ENCODE results near the gene IZUMO1. TPM values are rescaled to one million over a fixed set of nuclear protein-coding genes. Genes with fewer than 3 reads are reported as not detected.
"Not testable (repeated sequence)": the region's sequence is repeated elsewhere in the genome, so short reads cannot be mapped to it uniquely, and the experiment has no call there.

Gene IZUMO1
- total RNA-seq, 1 experiment from 2014 or later = not detected

- H3K27me3 ChIP-seq (ENCODE audit: low read length) = no peaks in the 10 kb centered on the region
- no peak for DNase-seq
- no peak overlapping the region for H3K4me3 ChIP-seq (ENCODE audit: low read length)
- H3K79me2 ChIP-seq (ENCODE audit: low read length) = no peaks in the 10 kb centered on the region
- no peaks in the 10 kb centered on the region for H3K36me3 ChIP-seq (ENCODE audit: insufficient read depth, low read length)
- no peaks in the 10 kb centered on the region for H3K4me1 ChIP-seq (ENCODE audit: low read length)
- no peak overlapping the region for H3K4me2 ChIP-seq (ENCODE audit: low read depth, low read length, poor library complexity, severe bottlenecking)
- no peaks in the 10 kb centered on the region for H3K9me2 ChIP-seq (replicated peaks; ENCODE audit: insufficient read depth, low read length)
- H3K27ac ChIP-seq (ENCODE audit: low read length) = no peak overlapping the region
- no peak overlapping the region for H3K9ac ChIP-seq (ENCODE audit: low read length)
- H4K20me1 ChIP-seq (ENCODE audit: insufficient read depth, low read depth, low read length) = no peaks in the 10 kb centered on the region
- H2AFZ ChIP-seq (ENCODE audit: low read length) = no peak overlapping the region
- H3K9me3 ChIP-seq (ENCODE audit: low read length) = no peaks in the 10 kb centered on the region
Observed at GRCh38 chr19:48703316-48703715, 43.4 kb downstream of the IZUMO1 start.

GRCh38 chr19:48702701-48703100 is 44.0 kb downstream of the IZUMO1 start:
- Histone ChIP-seq H2AFZ (ENCODE audit: low read length) (no peak overlapping the region), H4K20me1 (ENCODE audit: insufficient read depth, low read depth, low read length) (no peaks in the 10 kb centered on the region), H3K79me2 (ENCODE audit: low read length) (no peaks in the 10 kb centered on the region)

GRCh38 chr19:48698046-48698445 is 48.7 kb downstream of the IZUMO1 start:
- Histone ChIP-seq H3K9ac (ENCODE audit: low read length) (no peak overlapping the region), H2AFZ (ENCODE audit: low read length) (no peak overlapping the region)

More at GRCh38 chr19:48702701-48703100, 44.0 kb downstream of the IZUMO1 start:
- no peak overlapping the region for H3K9ac ChIP-seq (ENCODE audit: low read length)
- H3K27me3 ChIP-seq (ENCODE audit: low read length) = no peaks in the 10 kb centered on the region
- no peak overlapping the region for H3K27ac ChIP-seq (ENCODE audit: low read length)
- H3K4me2 ChIP-seq (ENCODE audit: low read depth, low read length, poor library complexity, severe bottlenecking) = no peak overlapping the region
- no peak for DNase-seq
- H3K9me2 ChIP-seq (replicated peaks; ENCODE audit: insufficient read depth, low read length) = no peaks in the 10 kb centered on the region
- no peaks in the 10 kb centered on the region for H3K36me3 ChIP-seq (ENCODE audit: insufficient read depth, low read length)
- no peaks in the 10 kb centered on the region for H3K4me1 ChIP-seq (ENCODE audit: low read length)
- H3K9me3 ChIP-seq (ENCODE audit: low read length) = no peaks in the 10 kb centered on the region
- H3K4me3 ChIP-seq (ENCODE audit: low read length) = no peak overlapping the region

GRCh38 chr19:48696353-48697010 is 50.2 kb downstream of the IZUMO1 start:
- H3K27ac ChIP-seq (ENCODE audit: low read length) = no peak overlapping the region
- no peaks in the 10 kb centered on the region for H3K36me3 ChIP-seq (ENCODE audit: insufficient read depth, low read length)
- no peak overlapping the region for H3K4me2 ChIP-seq (ENCODE audit: low read depth, low read length, poor library complexity, severe bottlenecking)
- no peaks in the 10 kb centered on the region for H3K27me3 ChIP-seq (ENCODE audit: low read length)
- no peaks in the 10 kb centered on the region for H4K20me1 ChIP-seq (ENCODE audit: insufficient read depth, low read depth, low read length)
- DNase-seq = no peak
- H2AFZ ChIP-seq (ENCODE audit: low read length) = no peak overlapping the region
- H3K79me2 ChIP-seq (ENCODE audit: low read length) = no peaks in the 10 kb centered on the region
- H3K9ac ChIP-seq (ENCODE audit: low read length) = no peak overlapping the region
- no peak overlapping the region for H3K4me3 ChIP-seq (ENCODE audit: low read length)
- H3K4me1 ChIP-seq (ENCODE audit: low read length) = no peaks in the 10 kb centered on the region
- H3K9me2 ChIP-seq (replicated peaks; ENCODE audit: insufficient read depth, low read length) = no peaks in the 10 kb centered on the region
- H3K9me3 ChIP-seq (ENCODE audit: low read length) = no peaks in the 10 kb centered on the region

More at GRCh38 chr19:48698046-48698445, 48.7 kb downstream of the IZUMO1 start:
- Histone ChIP-seq H3K27ac (ENCODE audit: low read length) (no peak overlapping the region), H3K36me3 (ENCODE audit: insufficient read depth, low read length) (no peaks in the 10 kb centered on the region), H3K9me3 (ENCODE audit: low read length) (no peaks in the 10 kb centered on the region), H3K27me3 (ENCODE audit: low read length) (no peaks in the 10 kb centered on the region), H3K4me1 (ENCODE audit: low read length) (no peaks in the 10 kb centered on the region), H3K4me3 (ENCODE audit: low read length) (no peak overlapping the region), H3K9me2 (replicated peaks; ENCODE audit: insufficient read depth, low read length) (no peaks in the 10 kb centered on the region), H4K20me1 (ENCODE audit: insufficient read depth, low read depth, low read length) (no peaks in the 10 kb centered on the region), H3K79me2 (ENCODE audit: low read length) (no peaks in the 10 kb centered on the region), H3K4me2 (ENCODE audit: low read depth, low read length, poor library complexity, severe bottlenecking) (no peak overlapping the region)
- DNase-seq = no peak

GRCh38 chr19:48695743-48696352 is 50.9 kb downstream of the IZUMO1 start, which contains the start of gene FUT2:
TSS of gene FUT2 (plus strand) at chr19:48695971. CDS start at chr19:48702957, 6,986 bp downstream.
- Histone ChIP-seq H3K36me3 (ENCODE audit: insufficient read depth, low read length) (no peaks in the 10 kb centered on the region), H3K9me2 (replicated peaks; ENCODE audit: insufficient read depth, low read length) (no peaks in the 10 kb centered on the region), H3K27me3 (ENCODE audit: low read length) (no peaks in the 10 kb centered on the region), H3K27ac (ENCODE audit: low read length) (no peak within 1 kb of the TSS), H3K4me3 (ENCODE audit: low read length) (no peak within 1 kb of the TSS), H3K79me2 (ENCODE audit: low read length) (no peaks in the 10 kb centered on the region), H3K9me3 (ENCODE audit: low read length) (no peaks in the 10 kb centered on the region), H2AFZ (ENCODE audit: low read length) (no peak within 1 kb of the TSS), H3K4me2 (ENCODE audit: low read depth, low read length, poor library complexity, severe bottlenecking) (no peak within 1 kb of the TSS), H3K9ac (ENCODE audit: low read length) (no peak within 1 kb of the TSS), H3K4me1 (ENCODE audit: low read length) (no peaks in the 10 kb centered on the region), H4K20me1 (ENCODE audit: insufficient read depth, low read depth, low read length) (no peaks in the 10 kb centered on the region)
- DNase-seq = no peak

GRCh38 chr19:48693629-48694028 is 53.1 kb downstream of the IZUMO1 start:
- not testable (repeated sequence) for DNase-seq; H3K4me1 ChIP-seq (ENCODE audit: low read length)

More at GRCh38 chr19:48693629-48694028, 53.1 kb downstream of the IZUMO1 start:
- H3K36me3 ChIP-seq (ENCODE audit: insufficient read depth, low read length); H2AFZ ChIP-seq (ENCODE audit: low read length); H3K9me3 ChIP-seq (ENCODE audit: low read length); H3K4me2 ChIP-seq (ENCODE audit: low read depth, low read length, poor library complexity, severe bottlenecking); H3K27ac ChIP-seq (ENCODE audit: low read length); H3K79me2 ChIP-seq (ENCODE audit: low read length); H3K9me2 ChIP-seq (replicated peaks; ENCODE audit: insufficient read depth, low read length); H3K4me3 ChIP-seq (ENCODE audit: low read length); H4K20me1 ChIP-seq (ENCODE audit: insufficient read depth, low read depth, low read length); H3K9ac ChIP-seq (ENCODE audit: low read length); H3K27me3 ChIP-seq (ENCODE audit: low read length): not testable (repeated sequence)

Small RNAs within 50 kb of the gene (small RNA-seq; reads per million reads assigned to genes)
- not detected for gene RNU6-317P

Other genes with a start within 250 kb of the IZUMO1 start
- 0.54 TPM in 1 of 2 replicates, not detected in the other for gene LMTK3, start 235.1 kb downstream of the IZUMO1 start, total RNA-seq (2014; rRNA removed; shearing (Covaris generic); ENCODE audit: low replicate concordance)
- not detected in 2 replicates for gene SULT2B1, start 194.7 kb downstream of the IZUMO1 start, total RNA-seq (2014; rRNA removed; shearing (Covaris generic); ENCODE audit: low replicate concordance)
- not detected in 2 replicates for gene SPACA4, start 140.2 kb downstream of the IZUMO1 start, total RNA-seq (2014; rRNA removed; shearing (Covaris generic); ENCODE audit: low replicate concordance)
- gene FAM83E, start 131.8 kb downstream of the IZUMO1 start, total RNA-seq (2014; rRNA removed; shearing (Covaris generic); ENCODE audit: low replicate concordance) = 1.0 and 1.2 TPM in 2 replicates
- 3,031 and 4,148 TPM in 2 replicates for gene RPL18, start 127.7 kb downstream of the IZUMO1 start, total RNA-seq (2014; rRNA removed; shearing (Covaris generic); ENCODE audit: low replicate concordance)
- gene SPHK2, start 127.4 kb downstream of the IZUMO1 start, total RNA-seq (2014; rRNA removed; shearing (Covaris generic); ENCODE audit: low replicate concordance) = 23.0 and 30.6 TPM in 2 replicates
- 8.5 and 16.4 TPM in 2 replicates for gene DBP, start 109.5 kb downstream of the IZUMO1 start, total RNA-seq (2014; rRNA removed; shearing (Covaris generic); ENCODE audit: low replicate concordance)
- not detected in 2 replicates for gene CA11, start 100.7 kb downstream of the IZUMO1 start, total RNA-seq (2014; rRNA removed; shearing (Covaris generic); ENCODE audit: low replicate concordance)
- 0.83 TPM in 1 of 2 replicates, not detected in the other for gene NTN5, start 73.9 kb downstream of the IZUMO1 start, total RNA-seq (2014; rRNA removed; shearing (Covaris generic); ENCODE audit: low replicate concordance)
- not detected in 2 replicates for gene FUT2, start 50.9 kb downstream of the IZUMO1 start, total RNA-seq (2014; rRNA removed; shearing (Covaris generic); ENCODE audit: low replicate concordance)
- gene MAMSTR, start 27.2 kb downstream of the IZUMO1 start, total RNA-seq (2014; rRNA removed; shearing (Covaris generic); ENCODE audit: low replicate concordance) = 0.58 and 0.78 TPM in 2 replicates
- not detected in 2 replicates for gene RASIP1, start 6.3 kb downstream of the IZUMO1 start, total RNA-seq (2014; rRNA removed; shearing (Covaris generic); ENCODE audit: low replicate concordance)
- not detected in 2 replicates for gene FUT1, start 5.7 kb upstream of the IZUMO1 start, total RNA-seq (2014; rRNA removed; shearing (Covaris generic); ENCODE audit: low replicate concordance)
- gene FGF21, start 8.6 kb upstream of the IZUMO1 start, total RNA-seq (2014; rRNA removed; shearing (Covaris generic); ENCODE audit: low replicate concordance) = not detected in 2 replicates
- 45.9 and 74.6 TPM in 2 replicates for gene BCAT2, start 64.1 kb upstream of the IZUMO1 start, total RNA-seq (2014; rRNA removed; shearing (Covaris generic); ENCODE audit: low replicate concordance)
- 1.0 and 1.9 TPM in 2 replicates for gene HSD17B14, start 89.6 kb upstream of the IZUMO1 start, total RNA-seq (2014; rRNA removed; shearing (Covaris generic); ENCODE audit: low replicate concordance)
- gene PLEKHA4, start 121.7 kb upstream of the IZUMO1 start, total RNA-seq (2014; rRNA removed; shearing (Covaris generic); ENCODE audit: low replicate concordance) = not detected in 2 replicates
- gene PPP1R15A, start 125.5 kb upstream of the IZUMO1 start, total RNA-seq (2014; rRNA removed; shearing (Covaris generic); ENCODE audit: low replicate concordance) = 22.6 and 31.3 TPM in 2 replicates
- gene TULP2, start 151.8 kb upstream of the IZUMO1 start, total RNA-seq (2014; rRNA removed; shearing (Covaris generic); ENCODE audit: low replicate concordance) = not detected in 2 replicates
- 57.5 and 98.2 TPM in 2 replicates for gene NUCB1, start 153.4 kb upstream of the IZUMO1 start, total RNA-seq (2014; rRNA removed; shearing (Covaris generic); ENCODE audit: low replicate concordance)
- gene DHDH, start 186.8 kb upstream of the IZUMO1 start, total RNA-seq (2014; rRNA removed; shearing (Covaris generic); ENCODE audit: low replicate concordance) = 1.4 and 3.3 TPM in 2 replicates
- 93.8 and 164 TPM in 2 replicates for gene BAX, start 208.0 kb upstream of the IZUMO1 start, total RNA-seq (2014; rRNA removed; shearing (Covaris generic); ENCODE audit: low replicate concordance)
- 6,036 and 6,638 TPM in 2 replicates for gene FTL, start 218.4 kb upstream of the IZUMO1 start, total RNA-seq (2014; rRNA removed; shearing (Covaris generic); ENCODE audit: low replicate concordance)
- 39.0 and 42.6 TPM in 2 replicates for gene GYS1, start 246.4 kb upstream of the IZUMO1 start, total RNA-seq (2014; rRNA removed; shearing (Covaris generic); ENCODE audit: low replicate concordance)
- 107 and 298 TPM in 2 replicates for gene RUVBL2, start 247.0 kb upstream of the IZUMO1 start, total RNA-seq (2014; rRNA removed; shearing (Covaris generic); ENCODE audit: low replicate concordance)